Astrocyte (in vitro differentiated cells and primary cell): ENCODE results near the gene ZMPSTE24. TPM values are rescaled to one million over a fixed set of nuclear protein-coding genes. Genes with fewer than 3 reads are reported as not detected.

Source experiments
- DNase-seq: peaks from one replicate; pipeline ENCODE4 v3.0.0-alpha.2; 2010; ENCODE audit warnings: low read depth
- FAIRE-seq: peaks from 2 replicates; lab custom pipeline; 2011; peaks lifted over from hg19 to GRCh38; lab: Jason Lieb, UNC
- H2AFZ ChIP-seq: 2 replicates; pipeline ENCODE4 v1.6.0; 2012; ENCODE audit warnings: low read depth, low read length, inconsistent platforms
- H3K27ac ChIP-seq: 2 replicates; pipeline ENCODE4 v1.5.1; 2011; ENCODE audit warnings: low read depth, low read length, inconsistent platforms
- H3K27me3 ChIP-seq: 2 replicates; pipeline ENCODE4 v1.6.0; 2011; ENCODE audit warnings: low read length, inconsistent platforms; ENCODE audit not compliant: insufficient read depth
- H3K36me3 ChIP-seq: 2 replicates; pipeline ENCODE4 v1.5.1; 2011; ENCODE audit warnings: low read length, inconsistent platforms; ENCODE audit not compliant: insufficient read depth
- H3K4me1 ChIP-seq: 2 replicates; pipeline ENCODE4 v1.5.1; 2011; ENCODE audit warnings: low read length, inconsistent platforms; ENCODE audit not compliant: insufficient read depth
- H3K4me2 ChIP-seq: 2 replicates; pipeline ENCODE4 v1.6.0; 2012; ENCODE audit warnings: low read length, inconsistent platforms
- H3K4me3 ChIP-seq: 2 replicates; pipeline ENCODE4 v1.5.1; 2011; ENCODE audit warnings: low read depth, mild to moderate bottlenecking, low read length, inconsistent platforms; ENCODE audit not compliant: insufficient read depth
- H3K79me2 ChIP-seq: 2 replicates; pipeline ENCODE4 v1.6.0; 2012; ENCODE audit warnings: mild to moderate bottlenecking, low read length, inconsistent platforms; ENCODE audit not compliant: insufficient read depth
- H3K9ac ChIP-seq: 2 replicates; pipeline ENCODE4 v1.6.0; 2012; ENCODE audit warnings: mild to moderate bottlenecking, low read length, inconsistent platforms
- H3K9me3 ChIP-seq: 2 replicates; pipeline ENCODE4 v1.5.1; 2012; ENCODE audit warnings: low read depth, mild to moderate bottlenecking, low read length, inconsistent platforms; ENCODE audit not compliant: insufficient read depth
- H4K20me1 ChIP-seq: 2 replicates; pipeline ENCODE4 v1.6.0; 2012; ENCODE audit warnings: low read length, inconsistent platforms; ENCODE audit not compliant: insufficient read depth
- H3K27ac Mint-ChIP-seq: one replicate; pipeline ENCODE4 v1.8.0; 2021; ENCODE audit warnings: mild to moderate bottlenecking, mixed read lengths; ENCODE audit not compliant: unreplicated experiment
- H3K27me3 Mint-ChIP-seq: one replicate; pipeline ENCODE4 v1.8.0; 2021; ENCODE audit warnings: low read depth, mixed read lengths; ENCODE audit not compliant: unreplicated experiment
- H3K36me3 Mint-ChIP-seq: one replicate; pipeline ENCODE4 v1.8.0; 2021; ENCODE audit warnings: low read depth, mixed read lengths; ENCODE audit not compliant: unreplicated experiment
- H3K4me1 Mint-ChIP-seq: one replicate; pipeline ENCODE4 v1.8.0; 2021; ENCODE audit warnings: low read depth, mixed read lengths; ENCODE audit not compliant: unreplicated experiment
- H3K4me3 Mint-ChIP-seq: one replicate; pipeline ENCODE4 v1.8.0; 2021; ENCODE audit warnings: mild to moderate bottlenecking, moderate library complexity, mixed read lengths; ENCODE audit not compliant: unreplicated experiment
- H3K9me3 Mint-ChIP-seq: one replicate; pipeline ENCODE4 v1.8.0; 2021; ENCODE audit warnings: mild to moderate bottlenecking, mixed read lengths; ENCODE audit not compliant: unreplicated experiment
- EZH2 ChIP-seq: IDR thresholded peaks from 2 replicates; pipeline ENCODE4 v1.6.1; 2012; ENCODE audit warnings: mild to moderate bottlenecking, low read length, inconsistent platforms; ENCODE audit not compliant: insufficient read depth
- total RNA-seq: library from RNA; stranded (reverse); gene quantifications from 2 replicates; pipeline ENCODE4 v1.2.1, GENCODE V29; 2021
- TF ChIP-seq, protein P1 (sequence below): IDR thresholded peaks from 2 replicates; pipeline ENCODE4 v1.5.1; 2011; ENCODE audit warnings: low read depth, mild to moderate bottlenecking, inconsistent platforms, low read length, moderate library complexity; ENCODE audit not compliant: insufficient read depth

ZMPSTE24 gene
- total RNA-seq, 1 donor from 2014 or later, result 62.4 TPM

DNA sequence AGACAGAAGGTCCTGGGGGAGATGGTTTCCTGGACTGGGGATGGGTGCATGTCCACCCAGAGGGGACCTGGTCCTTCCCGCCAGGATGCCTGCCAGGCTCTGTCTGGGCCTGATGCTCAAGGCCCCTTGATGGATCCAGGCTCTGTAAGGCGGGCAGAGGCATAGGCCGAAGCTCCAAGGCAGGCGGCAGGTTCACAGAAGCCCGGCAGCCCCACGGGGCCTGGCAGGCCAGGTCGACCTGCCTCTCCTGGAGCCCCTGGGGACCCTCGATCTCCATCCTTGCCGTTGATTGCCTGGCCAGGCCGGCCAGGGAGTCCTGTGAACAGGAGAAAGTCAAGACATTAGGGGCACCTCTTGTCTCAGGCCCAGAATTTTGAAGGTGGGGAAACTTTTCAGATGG, 43.0 kb downstream of the ZMPSTE24 start:
- H3K4me3 Mint-ChIP-seq, result no peak overlapping the region

DNA sequence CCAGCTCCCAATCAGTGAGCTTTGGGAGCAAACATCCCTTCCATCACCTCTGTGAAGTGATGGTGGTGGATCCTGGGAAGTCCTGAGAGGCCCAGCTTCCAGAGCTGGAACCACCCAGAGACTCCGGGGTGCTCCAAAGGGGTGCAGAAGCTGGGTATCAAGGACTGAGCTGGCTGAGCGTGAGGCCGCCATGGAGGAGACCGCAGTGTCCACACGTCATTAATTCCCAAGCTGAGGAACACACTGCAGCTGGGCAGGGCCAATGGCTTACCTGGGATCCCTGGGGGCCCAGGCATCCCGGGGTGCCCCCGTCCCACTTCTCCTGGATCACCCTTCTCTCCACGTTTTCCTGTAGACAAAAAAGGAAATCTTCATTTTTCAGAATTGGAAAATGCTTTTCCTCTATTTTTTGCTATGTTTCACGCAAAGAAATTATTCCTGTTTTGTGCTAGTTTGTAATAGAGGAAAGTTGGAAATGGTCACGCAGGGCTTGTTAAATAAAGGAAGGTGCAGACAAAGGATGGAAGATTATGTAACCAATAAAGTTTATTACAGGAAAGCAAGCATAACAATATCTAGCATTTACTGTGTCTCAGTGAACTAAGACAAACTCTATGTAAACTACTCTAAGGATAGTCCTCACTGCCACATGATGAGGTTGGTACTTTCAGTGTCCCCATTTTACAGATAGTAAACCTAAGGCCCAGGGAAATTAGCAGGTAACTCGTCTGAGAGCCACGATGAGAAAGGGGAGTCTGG, 43.7 kb downstream of the ZMPSTE24 start:
- Histone ChIP-seq H3K9me3 (no peaks in the 10 kb centered on the region), H3K4me1 (peaks cover 4% of the 10 kb centered on the region), H3K27ac (no peak overlapping the region), H3K9ac (no peak overlapping the region), H3K36me3 (no peaks in the 10 kb centered on the region), H4K20me1 (no peaks in the 10 kb centered on the region), H2AFZ (no peak overlapping the region), H3K79me2 (no peaks in the 10 kb centered on the region), H3K4me3 (no peak overlapping the region), H3K27me3 (no peaks in the 10 kb centered on the region), H3K4me2 (no peak overlapping the region)
- peaks cover 4% of the 10 kb centered on the region for H3K36me3 Mint-ChIP-seq
- no peak for DNase-seq
- no peak for TF ChIP-seq EZH2
- no peak overlapping the region for H3K27ac Mint-ChIP-seq
- H3K27me3 Mint-ChIP-seq, result peaks cover 15% of the 10 kb centered on the region
- no peaks in the 10 kb centered on the region for H3K4me1 Mint-ChIP-seq
- no peak overlapping the region for H3K4me3 Mint-ChIP-seq
- H3K9me3 Mint-ChIP-seq, result no peaks in the 10 kb centered on the region
- FAIRE-seq, result no peak

More for the DNA sequence above, 43.0 kb downstream of the ZMPSTE24 start:
- Histone ChIP-seq H4K20me1 (no peaks in the 10 kb centered on the region), H2AFZ (no peak overlapping the region), H3K9ac (no peak overlapping the region), H3K27me3 (no peaks in the 10 kb centered on the region), H3K36me3 (no peaks in the 10 kb centered on the region), H3K4me3 (no peak overlapping the region), H3K4me1 (peaks cover 4% of the 10 kb centered on the region), H3K9me3 (no peaks in the 10 kb centered on the region), H3K27ac (no peak overlapping the region), H3K4me2 (no peak overlapping the region), H3K79me2 (no peaks in the 10 kb centered on the region)
- DNase-seq (no peak), FAIRE-seq (no peak)
- Mint-ChIP-seq H3K36me3 (peaks cover 4% of the 10 kb centered on the region), H3K9me3 (no peaks in the 10 kb centered on the region), H3K27ac (no peak overlapping the region), H3K27me3 (peaks cover 15% of the 10 kb centered on the region), H3K4me1 (no peaks in the 10 kb centered on the region)
- TF ChIP-seq, protein P1, sequence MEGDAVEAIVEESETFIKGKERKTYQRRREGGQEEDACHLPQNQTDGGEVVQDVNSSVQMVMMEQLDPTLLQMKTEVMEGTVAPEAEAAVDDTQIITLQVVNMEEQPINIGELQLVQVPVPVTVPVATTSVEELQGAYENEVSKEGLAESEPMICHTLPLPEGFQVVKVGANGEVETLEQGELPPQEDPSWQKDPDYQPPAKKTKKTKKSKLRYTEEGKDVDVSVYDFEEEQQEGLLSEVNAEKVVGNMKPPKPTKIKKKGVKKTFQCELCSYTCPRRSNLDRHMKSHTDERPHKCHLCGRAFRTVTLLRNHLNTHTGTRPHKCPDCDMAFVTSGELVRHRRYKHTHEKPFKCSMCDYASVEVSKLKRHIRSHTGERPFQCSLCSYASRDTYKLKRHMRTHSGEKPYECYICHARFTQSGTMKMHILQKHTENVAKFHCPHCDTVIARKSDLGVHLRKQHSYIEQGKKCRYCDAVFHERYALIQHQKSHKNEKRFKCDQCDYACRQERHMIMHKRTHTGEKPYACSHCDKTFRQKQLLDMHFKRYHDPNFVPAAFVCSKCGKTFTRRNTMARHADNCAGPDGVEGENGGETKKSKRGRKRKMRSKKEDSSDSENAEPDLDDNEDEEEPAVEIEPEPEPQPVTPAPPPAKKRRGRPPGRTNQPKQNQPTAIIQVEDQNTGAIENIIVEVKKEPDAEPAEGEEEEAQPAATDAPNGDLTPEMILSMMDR, result no peak
- TF ChIP-seq EZH2, result no peak

DNA sequence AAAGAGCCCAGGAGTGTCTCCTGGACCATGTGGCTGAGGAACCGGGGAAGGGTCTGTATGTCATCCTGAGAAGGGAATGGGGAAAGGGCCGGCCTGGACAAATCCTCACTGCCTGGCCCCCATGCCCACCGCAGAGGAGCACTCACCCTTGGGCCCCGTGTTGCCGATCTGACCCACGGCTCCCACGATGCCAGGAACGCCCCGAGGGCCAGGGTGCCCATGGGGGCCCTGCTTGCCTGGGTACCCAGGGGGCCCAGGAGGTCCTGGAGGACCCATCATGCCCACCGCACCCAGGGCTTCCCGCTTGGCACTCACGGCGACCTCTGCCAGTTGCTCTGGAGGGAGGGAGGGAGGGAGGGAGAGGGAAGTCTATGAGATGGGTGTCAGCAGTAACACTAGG, 44.4 kb downstream of the ZMPSTE24 start:
- no peak overlapping the region for H3K4me3 ChIP-seq
- H3K36me3 ChIP-seq, result no peaks in the 10 kb centered on the region
- FAIRE-seq (no peak), DNase-seq (no peak)
- no peaks in the 10 kb centered on the region for H4K20me1 ChIP-seq
- no peak for TF ChIP-seq EZH2
- TF ChIP-seq, protein P1, result no peak
- no peak overlapping the region for H3K9ac ChIP-seq
- Mint-ChIP-seq H3K36me3 (peaks cover 4% of the 10 kb centered on the region), H3K4me3 (no peak overlapping the region), H3K4me1 (no peaks in the 10 kb centered on the region), H3K27me3 (peaks cover 15% of the 10 kb centered on the region), H3K27ac (no peak overlapping the region), H3K9me3 (no peaks in the 10 kb centered on the region)
- H3K4me2 ChIP-seq, result no peak overlapping the region
- H3K9me3 ChIP-seq, result no peaks in the 10 kb centered on the region
- H3K27me3 ChIP-seq, result no peaks in the 10 kb centered on the region
- H3K4me1 ChIP-seq, result peaks cover 4% of the 10 kb centered on the region
- no peak overlapping the region for H3K27ac ChIP-seq
- no peak overlapping the region for H2AFZ ChIP-seq
- no peaks in the 10 kb centered on the region for H3K79me2 ChIP-seq
